Neural cell (in vitro differentiated cells): ENCODE data around the gene MAD1L1. TPM values are rescaled to one million over a fixed set of nuclear protein-coding genes. Genes with fewer than 3 reads are reported as not detected.

Experiments used
- H2AFZ ChIP-seq: fragments of 200-600, 300-800 bp; sonication (generic), shearing (Covaris generic); 2 replicates; pipeline ENCODE4 v1.6.0; 2014; ENCODE audit warnings: low read depth, mild to moderate bottlenecking, antibody characterized with exemption, low read length, moderate library complexity
- H3F3A ChIP-seq: fragments of 200-600 bp; shearing (Covaris generic); 2 replicates; pipeline ENCODE4 v1.6.1; 2016; ENCODE audit warnings: mild to moderate bottlenecking, moderate library complexity, mixed read lengths, antibody characterized with exemption, low read length; ENCODE audit not compliant: insufficient read depth, poor library complexity, severe bottlenecking
- H3K27ac ChIP-seq: fragments of 200-600, 300-800 bp; sonication (generic), shearing (Covaris generic); 2 replicates; pipeline ENCODE4 v1.5.1; 2014; ENCODE audit warnings: mild to moderate bottlenecking, low read length, moderate library complexity
- H3K27me3 ChIP-seq: fragments of 300-800, 200-600 bp; sonication (generic), shearing (Covaris generic); 2 replicates; pipeline ENCODE4 v1.6.0; 2014; ENCODE audit warnings: mild to moderate bottlenecking, low read depth, low read length, moderate library complexity; ENCODE audit not compliant: insufficient read depth
- H3K36me3 ChIP-seq: fragments of 300-800, 200-600 bp; sonication (generic), shearing (Covaris generic); 2 replicates; pipeline ENCODE4 v1.5.1; 2014; ENCODE audit warnings: mild to moderate bottlenecking, antibody characterized with exemption, low read length, moderate library complexity; ENCODE audit not compliant: insufficient read depth
- H3K4me2 ChIP-seq: fragments of 300-800, 200-600 bp; sonication (generic), shearing (Covaris generic); 2 replicates; pipeline ENCODE4 v1.6.0; 2014; ENCODE audit warnings: mild to moderate bottlenecking, low read length
- H3K4me3 ChIP-seq: fragments of 300-800, 200-600 bp; sonication (generic), shearing (Covaris generic); 2 replicates; pipeline ENCODE4 v1.5.1; 2014; ENCODE audit warnings: mild to moderate bottlenecking, low read length, moderate library complexity
- H3K79me2 ChIP-seq: fragments of 200-600 bp; shearing (Covaris generic); replicated peaks from 2 replicates; pipeline ENCODE4 v1.6.0; 2014; ENCODE audit warnings: mild to moderate bottlenecking, low read length, moderate library complexity; ENCODE audit not compliant: insufficient read depth
- H3K9ac ChIP-seq: fragments of 300-800, 200-600 bp; sonication (generic), shearing (Covaris generic); 2 replicates; pipeline ENCODE4 v1.6.1; 2016; ENCODE audit warnings: mild to moderate bottlenecking, low read length, mixed read lengths
- H3K9me2 ChIP-seq: fragments of 200-600 bp; shearing (Covaris generic); 2 replicates; pipeline ENCODE4 v1.6.1; 2016; ENCODE audit warnings: mild to moderate bottlenecking, low read length, mixed read lengths; ENCODE audit not compliant: insufficient read depth
- H3K9me3 ChIP-seq: fragments of 200-600, 300-800 bp; sonication (generic), shearing (Covaris generic); 2 replicates; pipeline ENCODE4 v1.6.1; 2016; ENCODE audit warnings: mild to moderate bottlenecking, mixed run types, low read length, moderate library complexity, mixed read lengths
- H4K20me1 ChIP-seq: fragments of 200-600 bp; shearing (Covaris generic); 2 replicates; pipeline ENCODE4 v1.6.1; 2016; ENCODE audit warnings: mild to moderate bottlenecking, mixed run types; ENCODE audit not compliant: insufficient read depth
- EP300 ChIP-seq: fragments of 450-650 bp; conservative IDR thresholded peaks from 2 replicates; pipeline ENCODE4 v1.6.1; 2014; ENCODE audit warnings: antibody characterized with exemption, mild to moderate bottlenecking, moderate library complexity; ENCODE audit not compliant: poor library complexity, severe bottlenecking
- EZH2 ChIP-seq: fragments of 200-600, 300-800 bp; shearing (Covaris generic), sonication (generic); IDR thresholded peaks from 2 replicates; pipeline ENCODE4 v1.6.1; 2014; ENCODE audit warnings: antibody characterized with exemption, low read length, borderline replicate concordance, mild to moderate bottlenecking; ENCODE audit not compliant: insufficient read depth, poor library complexity, severe bottlenecking
- MXI1 ChIP-seq: fragments of 450-650 bp; conservative IDR thresholded peaks from 2 replicates; pipeline ENCODE4 v1.6.1; 2014; ENCODE audit warnings: antibody characterized with exemption, mild to moderate bottlenecking; ENCODE audit not compliant: poor library complexity, severe bottlenecking
- POLR2AphosphoS5 ChIP-seq: IDR thresholded peaks from 2 replicates; pipeline ENCODE4 v1.6.1; 2012
- RAD21 ChIP-seq: fragments of 450-650 bp; conservative IDR thresholded peaks from 2 replicates; pipeline ENCODE4 v1.6.1; 2014; ENCODE audit warnings: antibody characterized with exemption, mild to moderate bottlenecking, moderate library complexity
- SMC3 ChIP-seq: fragments of 450-650 bp; conservative IDR thresholded peaks from 2 replicates; pipeline ENCODE4 v1.6.1; 2014; ENCODE audit warnings: antibody characterized with exemption, mild to moderate bottlenecking, moderate library complexity; ENCODE audit not compliant: poor library complexity
- TAF1 ChIP-seq: IDR thresholded peaks from 2 replicates; pipeline ENCODE4 v1.6.1; 2012; ENCODE audit warnings: low read depth
- polyA plus RNA-seq: library from polyadenylated mRNA; depleted of rRNA; stranded (reverse); fragments of >200 nt; gene quantifications from 2 replicates; pipeline ENCODE4 v1.2.3, GENCODE V29; 2014
- TF ChIP-seq, protein P1 (sequence below): fragments of 450-650 bp; IDR thresholded peaks from 2 replicates; pipeline ENCODE4 v1.5.1; 2014; ENCODE audit warnings: antibody characterized with exemption, mild to moderate bottlenecking, moderate library complexity; ENCODE audit not compliant: poor library complexity, severe bottlenecking
- TF ChIP-seq, protein P2 (sequence below): IDR thresholded peaks from 2 replicates; pipeline ENCODE4 v1.6.1; 2012; ENCODE audit warnings: borderline replicate concordance

Gene MAD1L1
- polyA plus RNA-seq, 1 donor from 2014 or later, result 31.4 TPM

DNA sequence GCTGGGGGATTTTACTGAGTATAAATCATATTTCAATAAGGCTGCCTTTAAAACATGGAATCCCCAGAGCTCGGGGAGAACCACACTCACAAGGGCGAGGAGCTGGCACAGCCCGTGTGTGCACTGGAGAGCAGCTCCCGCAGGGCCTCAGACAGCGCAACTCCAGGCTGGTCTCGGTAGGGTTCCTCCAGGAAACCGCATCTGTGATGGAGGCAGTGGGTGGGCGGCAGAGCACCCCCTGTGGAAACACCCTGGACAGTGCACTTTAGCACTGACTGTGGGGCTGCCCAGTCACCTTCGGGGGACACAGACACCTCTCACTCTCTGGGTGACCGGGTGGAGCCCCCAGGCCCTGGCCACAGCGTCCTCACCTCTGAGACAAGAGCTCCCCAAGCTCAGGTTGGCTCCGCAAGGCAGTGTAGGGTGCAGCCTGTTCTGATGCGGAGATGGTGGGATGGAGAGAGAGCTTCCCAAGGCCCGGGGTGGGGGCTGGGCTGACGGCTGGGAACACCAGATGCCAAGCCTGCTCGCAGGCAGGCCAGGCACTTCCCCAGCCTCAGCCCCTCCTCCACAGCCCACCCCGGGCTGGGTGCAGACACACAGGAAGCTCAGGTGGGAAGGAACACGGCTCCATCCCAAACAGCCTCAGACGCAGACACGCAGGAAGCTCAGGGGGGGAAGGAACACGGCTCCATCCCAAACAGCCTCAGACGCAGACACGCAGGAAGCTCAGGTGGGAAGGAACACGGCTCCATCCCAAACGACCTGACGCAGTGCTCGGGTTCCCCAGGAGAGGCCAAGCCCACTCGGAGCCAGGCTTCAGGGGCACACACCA lies 224.4 kb downstream of the MAD1L1 start:
- H3K27ac ChIP-seq, result no peak overlapping the region

DNA sequence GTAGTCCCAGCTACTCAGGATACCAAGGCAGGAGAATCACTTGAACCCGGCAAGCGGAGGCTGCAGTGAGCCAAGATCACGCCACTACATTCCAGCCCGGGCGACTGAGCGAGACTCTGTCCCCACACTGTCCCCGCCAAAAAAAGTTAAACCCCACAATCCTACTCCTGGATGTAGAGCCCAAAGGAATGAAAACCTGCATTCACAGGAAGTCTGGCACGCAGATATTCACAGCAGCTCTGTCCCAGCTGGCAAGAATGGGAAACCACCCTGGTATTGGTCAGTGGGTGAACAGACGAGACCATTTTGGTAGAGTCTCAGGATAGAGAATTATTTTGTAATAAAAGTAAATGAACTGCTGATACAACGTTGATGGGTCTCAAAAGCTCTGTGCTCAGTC lies 225.2 kb downstream of the MAD1L1 start:
- Histone ChIP-seq H4K20me1 (no peaks in the 10 kb centered on the region), H3K27me3 (no peaks in the 10 kb centered on the region), H3K9me2 (no peaks in the 10 kb centered on the region), H3K27ac (no peak overlapping the region), H3K79me2 (no peaks in the 10 kb centered on the region), H3K36me3 (no peaks in the 10 kb centered on the region), H3K4me2 (no peak overlapping the region), H3F3A (no peaks in the 10 kb centered on the region), H3K9me3 (no peaks in the 10 kb centered on the region), H3K4me3 (no peak overlapping the region), H2AFZ (no peak overlapping the region), H3K9ac (no peak overlapping the region)
- TF ChIP-seq, protein P1, sequence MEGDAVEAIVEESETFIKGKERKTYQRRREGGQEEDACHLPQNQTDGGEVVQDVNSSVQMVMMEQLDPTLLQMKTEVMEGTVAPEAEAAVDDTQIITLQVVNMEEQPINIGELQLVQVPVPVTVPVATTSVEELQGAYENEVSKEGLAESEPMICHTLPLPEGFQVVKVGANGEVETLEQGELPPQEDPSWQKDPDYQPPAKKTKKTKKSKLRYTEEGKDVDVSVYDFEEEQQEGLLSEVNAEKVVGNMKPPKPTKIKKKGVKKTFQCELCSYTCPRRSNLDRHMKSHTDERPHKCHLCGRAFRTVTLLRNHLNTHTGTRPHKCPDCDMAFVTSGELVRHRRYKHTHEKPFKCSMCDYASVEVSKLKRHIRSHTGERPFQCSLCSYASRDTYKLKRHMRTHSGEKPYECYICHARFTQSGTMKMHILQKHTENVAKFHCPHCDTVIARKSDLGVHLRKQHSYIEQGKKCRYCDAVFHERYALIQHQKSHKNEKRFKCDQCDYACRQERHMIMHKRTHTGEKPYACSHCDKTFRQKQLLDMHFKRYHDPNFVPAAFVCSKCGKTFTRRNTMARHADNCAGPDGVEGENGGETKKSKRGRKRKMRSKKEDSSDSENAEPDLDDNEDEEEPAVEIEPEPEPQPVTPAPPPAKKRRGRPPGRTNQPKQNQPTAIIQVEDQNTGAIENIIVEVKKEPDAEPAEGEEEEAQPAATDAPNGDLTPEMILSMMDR, result no peak
- TF ChIP-seq RAD21, result no peak
- TF ChIP-seq SMC3, result no peak
- TF ChIP-seq, protein P2, sequence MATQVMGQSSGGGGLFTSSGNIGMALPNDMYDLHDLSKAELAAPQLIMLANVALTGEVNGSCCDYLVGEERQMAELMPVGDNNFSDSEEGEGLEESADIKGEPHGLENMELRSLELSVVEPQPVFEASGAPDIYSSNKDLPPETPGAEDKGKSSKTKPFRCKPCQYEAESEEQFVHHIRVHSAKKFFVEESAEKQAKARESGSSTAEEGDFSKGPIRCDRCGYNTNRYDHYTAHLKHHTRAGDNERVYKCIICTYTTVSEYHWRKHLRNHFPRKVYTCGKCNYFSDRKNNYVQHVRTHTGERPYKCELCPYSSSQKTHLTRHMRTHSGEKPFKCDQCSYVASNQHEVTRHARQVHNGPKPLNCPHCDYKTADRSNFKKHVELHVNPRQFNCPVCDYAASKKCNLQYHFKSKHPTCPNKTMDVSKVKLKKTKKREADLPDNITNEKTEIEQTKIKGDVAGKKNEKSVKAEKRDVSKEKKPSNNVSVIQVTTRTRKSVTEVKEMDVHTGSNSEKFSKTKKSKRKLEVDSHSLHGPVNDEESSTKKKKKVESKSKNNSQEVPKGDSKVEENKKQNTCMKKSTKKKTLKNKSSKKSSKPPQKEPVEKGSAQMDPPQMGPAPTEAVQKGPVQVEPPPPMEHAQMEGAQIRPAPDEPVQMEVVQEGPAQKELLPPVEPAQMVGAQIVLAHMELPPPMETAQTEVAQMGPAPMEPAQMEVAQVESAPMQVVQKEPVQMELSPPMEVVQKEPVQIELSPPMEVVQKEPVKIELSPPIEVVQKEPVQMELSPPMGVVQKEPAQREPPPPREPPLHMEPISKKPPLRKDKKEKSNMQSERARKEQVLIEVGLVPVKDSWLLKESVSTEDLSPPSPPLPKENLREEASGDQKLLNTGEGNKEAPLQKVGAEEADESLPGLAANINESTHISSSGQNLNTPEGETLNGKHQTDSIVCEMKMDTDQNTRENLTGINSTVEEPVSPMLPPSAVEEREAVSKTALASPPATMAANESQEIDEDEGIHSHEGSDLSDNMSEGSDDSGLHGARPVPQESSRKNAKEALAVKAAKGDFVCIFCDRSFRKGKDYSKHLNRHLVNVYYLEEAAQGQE, result no peak
- no peak for TF ChIP-seq POLR2AphosphoS5
- no peak for TF ChIP-seq EP300
- no peak for TF ChIP-seq MXI1
- no peak for TF ChIP-seq EZH2
- TF ChIP-seq TAF1, result no peak

More for the DNA sequence above, 224.4 kb downstream of the MAD1L1 start:
- no peaks in the 10 kb centered on the region for H3K27me3 ChIP-seq
- TF ChIP-seq RAD21 (no peak), MXI1 (no peak), EZH2 (no peak), TAF1 (no peak), EP300 (no peak), POLR2AphosphoS5 (no peak), SMC3 (no peak)
- TF ChIP-seq, protein P2, result no peak
- TF ChIP-seq, protein P1, result no peak
- H3K36me3 ChIP-seq, result no peaks in the 10 kb centered on the region
- H2AFZ ChIP-seq, result no peak overlapping the region
- no peaks in the 10 kb centered on the region for H3K79me2 ChIP-seq
- no peaks in the 10 kb centered on the region for H3K9me3 ChIP-seq
- H3K4me2 ChIP-seq, result no peak overlapping the region
- H3K4me3 ChIP-seq, result no peak overlapping the region
- no peaks in the 10 kb centered on the region for H3F3A ChIP-seq
- no peaks in the 10 kb centered on the region for H4K20me1 ChIP-seq
- H3K9ac ChIP-seq, result no peak overlapping the region
- no peaks in the 10 kb centered on the region for H3K9me2 ChIP-seq
